CD4-positive, alpha-beta T cell treated with Interleukin-12 subunit alpha and Interleukin-12 subunit beta, for 1 hour (primary cell): ENCODE measurements around the gene CD9.
"Not testable (repeated sequence)": the region's sequence is repeated elsewhere in the genome, so short reads cannot be mapped to it uniquely, and the experiment has no call there.

Experiments
- DNase-seq: peaks from one replicate; pipeline ENCODE4 v3.0.0-alpha.2; 2020

Gene CD9

GRCh38 chr12:6180268-6181051 is 19.7 kb upstream of the CD9 start:
- DNase-seq: no peak

- no peak for DNase-seq
Observed at GRCh38 chr12:6181166-6181565, 19.0 kb upstream of the CD9 start.

- DNase-seq: no peak
Observed at GRCh38 chr12:6181583-6182278, 18.5 kb upstream of the CD9 start.

DNA sequence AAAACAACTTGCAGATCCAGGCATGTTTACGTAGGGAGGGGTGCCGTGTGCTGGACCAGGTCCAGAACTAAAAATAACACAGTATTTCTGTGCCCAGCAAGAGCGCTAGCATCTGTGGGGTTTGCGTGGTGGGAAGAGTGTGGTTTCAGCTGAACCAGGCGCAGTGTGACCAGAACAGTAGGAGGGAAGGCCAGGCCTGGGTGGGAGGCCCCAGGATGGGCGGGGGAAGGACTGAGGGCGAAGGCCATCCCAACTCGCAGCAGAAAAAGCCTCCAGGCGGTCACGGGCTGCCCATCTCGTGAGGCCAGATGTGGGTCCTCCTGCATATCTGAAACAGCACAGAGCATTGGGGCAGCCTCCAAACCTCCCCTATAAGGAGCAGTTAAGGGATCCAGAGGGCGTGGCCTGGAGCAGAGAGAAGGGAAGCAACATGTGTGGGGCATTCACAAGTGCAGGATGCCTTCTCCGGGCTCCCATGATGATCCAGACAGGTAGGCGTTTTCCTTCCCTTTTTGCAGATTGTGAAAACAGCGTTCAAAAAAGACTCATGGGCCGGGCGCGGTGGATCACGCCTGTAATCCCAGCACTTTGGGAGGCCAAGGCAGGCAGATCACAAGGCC is 17.8 kb upstream of the CD9 start:
- no peak for DNase-seq

DNA sequence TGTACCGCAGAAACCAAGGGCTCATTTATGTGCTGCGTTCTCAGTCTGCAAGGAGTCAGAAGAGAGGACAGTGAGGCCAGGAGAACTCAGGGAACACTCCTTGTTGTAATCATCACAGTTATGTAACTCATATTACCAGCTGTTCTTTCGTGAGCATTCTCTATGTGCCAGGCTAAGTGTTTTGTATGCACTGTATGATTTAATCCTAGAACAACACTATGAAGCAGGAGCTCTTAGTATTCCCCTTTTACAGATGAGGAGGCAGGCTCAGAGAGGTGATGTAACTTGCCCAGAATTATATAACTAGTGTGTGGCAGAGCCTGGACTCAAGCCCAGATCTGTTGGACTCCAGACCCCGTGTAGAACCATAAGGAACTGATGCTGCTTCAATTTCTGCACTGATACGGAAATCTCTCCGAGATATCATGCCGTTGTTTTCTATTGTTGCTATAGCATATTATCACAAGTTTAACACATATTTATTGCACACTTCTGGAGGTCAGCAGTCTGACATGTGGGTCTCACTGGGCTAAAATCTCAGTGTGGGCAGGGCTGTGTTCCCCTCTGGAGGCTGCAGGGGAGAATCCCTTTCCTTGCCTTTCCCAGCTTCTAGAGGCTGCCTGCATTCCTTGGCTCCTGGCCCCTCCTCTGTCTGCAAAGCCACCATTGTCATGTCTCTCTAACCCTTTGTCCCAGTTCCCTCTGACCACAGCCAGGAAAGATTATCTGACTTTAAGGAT is 16.3 kb upstream of the CD9 start:
- no peak for DNase-seq

GRCh38 chr12:6185961-6186827 is 14.0 kb upstream of the CD9 start:
- no peak for DNase-seq

GRCh38 chr12:6187948-6188793 is 12.0 kb upstream of the CD9 start:
- DNase-seq: no peak

GRCh38 chr12:6189028-6189427 is 11.2 kb upstream of the CD9 start:
- DNase-seq: no peak

DNA sequence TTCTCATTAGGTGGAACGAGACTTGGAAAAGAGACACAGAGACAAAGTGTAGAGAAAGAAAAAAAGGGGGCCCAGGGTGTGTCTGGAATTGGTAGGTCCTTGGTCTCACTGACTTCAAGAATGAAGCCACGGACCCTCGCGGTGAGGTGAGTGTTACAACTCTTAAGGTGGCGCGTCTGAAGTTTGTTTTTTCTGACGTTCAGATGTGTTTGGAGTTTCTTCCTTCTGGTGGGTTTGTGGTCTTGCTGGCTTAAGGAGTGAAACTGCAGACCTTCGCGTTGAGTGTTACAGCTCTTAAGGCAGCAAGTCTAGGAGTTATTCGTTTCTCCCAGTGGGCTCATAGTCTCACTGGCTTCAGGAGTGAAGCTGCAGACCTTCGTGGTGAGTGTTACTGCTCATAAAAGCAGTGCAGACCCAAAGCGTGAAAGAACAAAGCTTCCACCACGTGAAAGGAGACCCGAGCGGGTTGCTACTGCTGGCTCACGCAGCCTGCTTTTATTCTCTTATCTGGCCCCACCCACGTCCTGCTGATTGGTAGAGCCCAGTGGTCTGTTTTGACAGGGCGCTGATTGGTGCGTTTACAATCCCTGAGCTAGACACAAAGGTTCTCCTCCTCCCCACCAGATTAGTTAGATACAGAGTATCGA is 10.1 kb upstream of the CD9 start:
- not testable (repeated sequence) for DNase-seq

DNA sequence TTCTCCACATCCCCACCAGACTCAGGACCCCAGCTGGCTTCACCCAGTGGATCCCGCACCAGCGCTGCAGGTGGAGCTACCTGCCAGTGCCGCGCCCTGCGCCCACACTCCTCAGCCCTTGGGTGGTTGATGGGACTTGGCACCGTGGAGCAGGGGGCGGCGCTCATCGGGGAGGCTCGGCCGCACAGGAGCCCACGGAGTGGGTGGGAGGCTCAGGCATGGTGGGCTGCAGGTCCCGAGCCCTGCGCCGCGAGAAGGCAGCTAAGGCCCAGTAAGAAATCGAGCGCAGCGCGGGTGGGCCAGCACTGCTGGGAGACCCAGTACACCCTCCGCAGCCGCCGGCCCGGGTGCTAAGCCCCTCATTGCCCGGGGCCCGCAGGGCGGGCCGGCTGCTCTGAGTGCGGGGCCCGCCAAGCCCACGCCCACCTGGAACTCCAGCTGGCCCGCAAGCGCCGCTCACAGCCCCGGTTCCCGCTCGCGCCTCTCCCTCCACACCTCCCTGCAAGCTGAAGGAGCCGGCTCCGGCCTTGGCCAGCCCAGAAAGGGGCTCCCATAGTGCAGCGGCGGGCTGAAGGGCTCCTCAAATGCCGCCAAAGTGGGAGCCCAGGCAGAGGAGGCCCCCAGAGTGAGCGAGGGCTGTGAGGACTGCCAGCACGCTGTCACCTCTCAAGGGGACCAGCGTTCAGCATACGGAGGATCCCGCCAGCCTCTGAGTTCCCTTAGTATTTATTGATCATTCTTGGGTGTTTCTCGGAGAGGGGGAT is 9.3 kb upstream of the CD9 start:
- DNase-seq: not testable (repeated sequence)

- DNase-seq: no peak
Observed at GRCh38 chr12:6192604-6193380, 7.4 kb upstream of the CD9 start.

DNA sequence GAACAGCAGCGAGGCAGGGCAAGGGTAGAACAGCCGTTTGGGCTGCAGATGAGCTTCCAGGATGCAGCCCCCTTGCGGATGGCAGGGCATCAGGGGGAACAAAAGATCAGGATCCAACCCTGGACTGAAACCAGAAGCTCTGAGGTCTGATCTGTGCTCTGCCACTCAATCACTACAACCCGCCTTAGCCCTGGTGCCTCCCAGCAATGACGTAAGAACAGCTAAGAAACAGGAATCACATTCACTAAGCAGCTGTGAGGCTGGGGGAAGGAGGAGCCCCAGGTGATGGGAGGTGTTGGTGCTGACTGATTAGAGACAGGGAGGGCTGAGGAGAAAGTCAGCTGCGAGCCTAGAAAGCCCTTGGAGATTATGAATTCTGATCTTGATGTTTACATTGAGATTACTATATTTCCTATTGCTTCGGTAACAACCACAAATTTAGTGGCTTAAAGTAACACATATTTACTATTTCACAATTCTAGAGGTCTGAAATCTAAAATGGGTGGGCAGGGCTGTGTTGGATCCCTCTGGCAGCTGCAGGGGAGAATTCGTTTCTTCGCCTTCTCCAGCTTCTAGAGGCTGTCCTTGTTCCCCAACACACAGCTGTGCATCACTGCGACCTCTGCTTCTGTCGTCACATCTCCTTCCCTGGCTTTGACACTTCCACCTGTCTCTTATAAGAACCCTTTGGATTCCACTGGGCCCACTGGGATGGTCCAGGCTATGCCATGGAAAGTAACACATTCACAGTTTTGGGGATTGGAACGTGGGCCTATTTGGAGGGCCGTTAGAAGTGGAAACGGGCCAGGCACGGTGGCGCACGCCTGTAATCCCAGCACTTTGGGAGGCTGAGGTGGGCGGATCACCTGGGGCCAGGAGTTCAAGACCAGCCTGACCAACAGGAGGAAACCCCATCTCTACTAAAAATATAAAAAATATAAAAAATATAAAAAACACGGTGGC is 6.1 kb upstream of the CD9 start:
- DNase-seq: no peak

GRCh38 chr12:6195665-6196535 is 4.3 kb upstream of the CD9 start:
- peak; percentile 69 for DNase-seq

GRCh38 chr12:6198051-6198450 is 2.1 kb upstream of the CD9 start:
- no peak for DNase-seq

GRCh38 chr12:6198556-6198955 is 1.6 kb upstream of the CD9 start:
- DNase-seq: no peak

- DNase-seq: no peak
Observed at GRCh38 chr12:6198985-6199530, 1.1 kb upstream of the CD9 start.
